ENCODE results near the gene SRA1. TPM values are rescaled to one million over a fixed set of nuclear protein-coding genes. Genes with fewer than 3 reads are reported as not detected.

Gene SRA1
- total RNA-seq, 1 donor from 2014 or later, result 47.3 TPM

GRCh38 chr5:140560227-140560626 lies 3.0 kb upstream of the SRA1 start:
- no peak overlapping the region for H3K4me3 ChIP-seq
- peaks cover 4 to 19% of the 10 kb centered on the region in 2 donors for H3K36me3 ChIP-seq
- H3K27ac ChIP-seq, result no peak overlapping the region
- peaks cover 7 to 29% of the 10 kb centered on the region in 2 donors for H3K4me1 ChIP-seq
- DNase-seq (ENCODE audit: low spot score in 2 of 2), result no peak
- intact Hi-C loops (cut with DNase I), result no loop called here
- no peaks in the 10 kb centered on the region for H3K9me3 ChIP-seq
- no peaks in the 10 kb centered on the region for H3K27me3 ChIP-seq
- TF ChIP-seq, protein P1, sequence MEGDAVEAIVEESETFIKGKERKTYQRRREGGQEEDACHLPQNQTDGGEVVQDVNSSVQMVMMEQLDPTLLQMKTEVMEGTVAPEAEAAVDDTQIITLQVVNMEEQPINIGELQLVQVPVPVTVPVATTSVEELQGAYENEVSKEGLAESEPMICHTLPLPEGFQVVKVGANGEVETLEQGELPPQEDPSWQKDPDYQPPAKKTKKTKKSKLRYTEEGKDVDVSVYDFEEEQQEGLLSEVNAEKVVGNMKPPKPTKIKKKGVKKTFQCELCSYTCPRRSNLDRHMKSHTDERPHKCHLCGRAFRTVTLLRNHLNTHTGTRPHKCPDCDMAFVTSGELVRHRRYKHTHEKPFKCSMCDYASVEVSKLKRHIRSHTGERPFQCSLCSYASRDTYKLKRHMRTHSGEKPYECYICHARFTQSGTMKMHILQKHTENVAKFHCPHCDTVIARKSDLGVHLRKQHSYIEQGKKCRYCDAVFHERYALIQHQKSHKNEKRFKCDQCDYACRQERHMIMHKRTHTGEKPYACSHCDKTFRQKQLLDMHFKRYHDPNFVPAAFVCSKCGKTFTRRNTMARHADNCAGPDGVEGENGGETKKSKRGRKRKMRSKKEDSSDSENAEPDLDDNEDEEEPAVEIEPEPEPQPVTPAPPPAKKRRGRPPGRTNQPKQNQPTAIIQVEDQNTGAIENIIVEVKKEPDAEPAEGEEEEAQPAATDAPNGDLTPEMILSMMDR (IDR thresholded peaks at IDR 0.05), result no peak

DNA sequence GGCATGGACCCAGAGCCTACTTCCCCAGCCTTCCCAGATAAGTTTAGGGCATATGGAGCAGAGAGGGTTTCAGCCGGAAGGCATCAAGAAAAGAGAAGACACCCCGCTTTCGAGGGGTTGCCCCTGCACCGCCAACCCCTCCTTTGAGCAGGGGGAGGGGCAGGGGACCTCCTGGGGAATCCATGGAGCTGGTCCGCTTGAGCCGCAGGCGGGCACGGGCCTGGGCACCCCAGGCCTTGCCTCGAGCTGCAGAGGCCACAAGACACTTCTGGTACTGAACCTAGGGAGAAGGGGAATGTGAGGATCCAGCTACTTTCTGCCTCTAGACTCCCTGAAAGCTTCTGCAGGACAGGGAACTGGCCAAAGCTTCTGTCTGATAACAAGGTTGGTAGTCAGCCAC lies 1.3 kb upstream of the SRA1 start:
- intact Hi-C loops (cut with DNase I), result loop anchor here (5.0 kb wide), 1 partner anchor 381 kb away; the partner anchor contains the start of gene CYSTM1
- peaks cover 5 to 19% of the 10 kb centered on the region in 2 donors for H3K36me3 ChIP-seq
- TF ChIP-seq, protein P1 (IDR thresholded peaks at IDR 0.05), result no peak

GRCh38 chr5:140557965-140558364 lies 692 bp upstream of the SRA1 start:
- peaks cover 7 to 19% of the 10 kb centered on the region in 2 donors for H3K36me3 ChIP-seq
- TF ChIP-seq, protein P1 (IDR thresholded peaks at IDR 0.05), result no peak
- H3K4me3 ChIP-seq, result no peak overlapping the region
- no peaks in the 10 kb centered on the region for H3K27me3 ChIP-seq
- H3K9me3 ChIP-seq, result no peaks in the 10 kb centered on the region
- intact Hi-C loops (cut with DNase I), result loop anchor here (1.0 to 5.0 kb wide), 3 partner anchors 11 to 381 kb away; partner anchors contain the start of genes CYSTM1 and EIF4EBP3
- H3K4me1 ChIP-seq, result peaks cover 5 to 20% of the 10 kb centered on the region in 2 donors
- H3K27ac ChIP-seq, result peak overlapping the region; percentile 82 to 88
- DNase-seq (ENCODE audit: low spot score in 2 of 2), result no peak

More for the DNA sequence above, 1.3 kb upstream of the SRA1 start:
- Histone ChIP-seq H3K4me1 (peaks cover 6 to 26% of the 10 kb centered on the region in 2 donors), H3K4me3 (no peak overlapping the region), H3K27me3 (no peaks in the 10 kb centered on the region), H3K9me3 (no peaks in the 10 kb centered on the region), H3K27ac (peak overlapping the region; percentile 82 to 88)
- no peak for DNase-seq (ENCODE audit: low spot score in 2 of 2)

DNA sequence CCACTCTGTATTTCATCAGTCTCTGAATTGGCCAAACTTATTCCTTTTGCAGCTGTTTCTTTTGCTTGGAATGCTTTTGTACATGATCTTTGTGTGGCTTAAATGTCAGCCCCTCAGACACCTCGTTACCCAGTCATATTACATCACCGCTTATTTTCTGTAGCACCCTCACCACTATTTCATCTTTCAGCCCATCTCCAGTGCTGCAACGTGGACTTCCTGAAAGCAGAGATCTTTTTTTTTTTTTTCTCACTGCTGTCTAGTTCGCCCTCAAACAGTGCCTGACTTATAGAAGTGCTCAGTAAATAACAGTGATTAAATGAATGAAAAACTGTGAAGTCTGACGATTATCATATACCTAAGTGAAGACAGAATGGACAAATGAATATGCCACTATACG lies 835 bp downstream of the SRA1 start:
- peak overlapping the region; percentile 19 to 88 for H3K27ac ChIP-seq
- peaks cover 9 to 13% of the 10 kb centered on the region in 2 donors for H3K36me3 ChIP-seq
- H3K4me1 ChIP-seq, result peaks cover 0 to 18% of the 10 kb centered on the region in 2 donors
- H3K27me3 ChIP-seq, result no peaks in the 10 kb centered on the region
- no peaks in the 10 kb centered on the region for H3K9me3 ChIP-seq
- peak overlapping the region; percentile 68 to 74 for H3K4me3 ChIP-seq
- TF ChIP-seq, protein P1 (IDR thresholded peaks at IDR 0.05), result no peak
- DNase-seq (ENCODE audit: low spot score in 2 of 2), result no peak
- intact Hi-C loops (cut with DNase I), result loop anchor here (2.0 to 5.0 kb wide), 2 partner anchors 154 to 379 kb away; partner anchors contain the start of gene CYSTM1

GRCh38 chr5:140555747-140556312 lies 1.4 kb downstream of the SRA1 start:
- intact Hi-C loops (cut with DNase I), result loop anchor here (2.0 to 5.0 kb wide), 2 partner anchors 153 to 379 kb away; partner anchors contain the start of gene CYSTM1
- Histone ChIP-seq H3K4me3 (peak overlapping the region; percentile 68 to 74), H3K9me3 (no peaks in the 10 kb centered on the region), H3K27me3 (no peaks in the 10 kb centered on the region), H3K4me1 (peaks cover 0 to 18% of the 10 kb centered on the region in 2 donors), H3K36me3 (peaks cover 10 to 14% of the 10 kb centered on the region in 2 donors), H3K27ac (peak overlapping the region in 1 of 2 donors; percentile 19)
- no peak for DNase-seq (ENCODE audit: low spot score in 2 of 2)
- TF ChIP-seq, protein P1 (IDR thresholded peaks at IDR 0.05), result no peak

All from ascending aorta (tissue), 2 donors.